Stimulated activated CD4-positive, alpha-beta T cell treated with anti-CD3 and anti-CD28 coated beads, Interleukin-1b, Interleukin-23, amount 100 ng/mL, for 1 hour (primary cell): Measurements from ENCODE around the gene RPL28.

Experiments
- DNase-seq, 2 donors: peaks; one replicate each; pipeline ENCODE4 v3.0.0-alpha.2; 2020; ENCODE audit warnings: low read depth in 2 of 2

RPL28 gene

DNA sequence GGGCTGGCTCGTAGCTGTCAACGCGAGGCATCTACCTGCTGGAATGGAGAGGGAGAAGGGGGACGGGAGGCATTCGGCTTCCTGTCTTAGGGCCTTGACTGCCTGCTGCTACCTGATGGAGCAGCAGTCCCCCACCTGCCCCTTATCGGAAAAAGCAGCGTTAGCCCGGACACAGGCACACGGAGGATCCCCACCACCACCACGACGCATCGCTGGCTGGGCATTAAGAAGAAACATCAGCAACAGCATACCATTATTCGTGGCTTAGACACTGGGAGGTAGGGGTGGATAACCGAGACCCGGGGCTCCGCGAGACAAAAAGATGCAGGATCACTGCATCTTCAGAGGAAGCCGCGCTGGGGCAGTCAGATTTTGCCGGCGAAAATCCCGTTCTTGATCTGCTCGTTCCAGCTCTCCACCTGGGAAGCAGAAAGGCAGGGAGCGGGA lies 32.4 kb upstream of the RPL28 start:
- DNase-seq, result no peak

- DNase-seq, result peak in 1 of 2 donors; percentile 42
These were observed 31.7 kb upstream of the RPL28 start for GRCh38 chr19:55353803-55354697.

- no peak for DNase-seq
These were observed 31.0 kb upstream of the RPL28 start, which contains the start of gene COX6B2 for GRCh38 chr19:55354698-55355212. TSS of gene COX6B2 (minus strand) at chr19:55354719. CDS start at chr19:55354521, 198 bp downstream.

DNA sequence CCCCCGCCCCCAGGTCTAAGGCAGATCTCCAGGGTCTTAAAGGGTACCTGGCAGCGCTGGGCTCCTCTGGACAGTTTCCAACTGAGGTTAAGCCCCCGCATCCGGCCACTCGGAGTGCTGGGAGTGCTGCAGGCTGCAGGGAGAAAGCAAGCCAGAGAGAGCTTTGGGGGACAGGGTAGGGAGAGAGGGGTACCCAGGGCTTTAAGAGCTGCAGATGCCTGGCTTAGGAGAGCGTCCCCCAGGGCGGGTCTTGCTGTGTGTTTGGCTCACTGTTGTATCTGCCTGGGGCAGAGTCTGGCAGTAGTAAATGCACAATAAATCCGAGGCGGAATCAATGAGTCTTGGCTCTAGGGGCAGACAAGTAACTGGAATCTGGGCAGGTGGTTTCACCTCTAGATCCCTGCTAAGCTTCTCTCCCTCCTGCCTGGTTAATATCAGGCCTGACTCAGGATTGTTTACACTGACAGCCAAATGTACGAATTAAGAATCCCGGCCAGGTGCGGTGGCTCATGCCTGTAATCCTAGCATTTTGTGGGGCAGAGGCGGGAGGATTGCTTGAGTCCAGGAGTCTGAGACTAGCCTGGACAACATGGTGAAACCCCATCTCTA lies 30.4 kb upstream of the RPL28 start:
- DNase-seq, result no peak

DNA sequence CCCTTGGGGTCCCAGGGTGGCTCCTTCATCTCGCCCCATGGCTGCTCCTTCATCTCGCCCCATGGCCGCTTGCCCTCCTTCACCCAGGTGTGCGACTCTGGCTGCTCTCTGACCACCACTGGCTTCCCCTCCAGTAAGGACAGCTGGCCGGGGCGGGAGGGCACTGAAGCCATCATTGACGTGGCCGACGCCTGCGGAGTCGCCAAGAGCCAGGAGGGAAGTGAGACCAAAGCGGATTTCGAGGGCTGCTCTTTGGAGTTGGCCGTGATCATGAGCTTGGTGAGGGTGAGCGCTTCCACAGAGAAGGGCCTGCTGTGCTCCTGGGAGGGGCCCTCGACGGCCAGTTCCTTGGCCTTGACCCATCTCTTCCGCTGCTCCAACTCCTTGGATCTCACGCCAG lies 27.2 kb upstream of the RPL28 start:
- no peak for DNase-seq

GRCh38 chr19:55358943-55359908 lies 26.5 kb upstream of the RPL28 start:
- DNase-seq, result no peak

DNA sequence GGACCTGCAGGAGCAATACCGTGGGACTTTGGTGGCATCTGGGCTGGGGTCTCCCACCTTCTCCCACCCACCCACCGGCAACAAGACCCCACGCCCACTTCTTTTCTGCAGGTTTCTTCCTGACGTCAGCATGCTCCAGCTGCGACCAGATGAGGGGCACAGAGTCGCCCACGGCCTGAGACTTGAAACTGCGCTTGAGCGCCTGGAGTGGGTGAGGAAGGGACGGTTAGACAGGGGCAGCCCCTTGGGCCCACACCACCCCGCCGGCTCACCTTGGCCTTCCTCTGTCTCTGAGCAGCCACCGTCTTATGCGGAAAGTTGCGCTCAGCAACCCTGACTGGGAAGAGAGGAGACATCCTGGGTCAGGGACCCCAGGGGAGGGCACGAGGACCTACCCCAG lies 24.8 kb upstream of the RPL28 start:
- no peak for DNase-seq

DNA sequence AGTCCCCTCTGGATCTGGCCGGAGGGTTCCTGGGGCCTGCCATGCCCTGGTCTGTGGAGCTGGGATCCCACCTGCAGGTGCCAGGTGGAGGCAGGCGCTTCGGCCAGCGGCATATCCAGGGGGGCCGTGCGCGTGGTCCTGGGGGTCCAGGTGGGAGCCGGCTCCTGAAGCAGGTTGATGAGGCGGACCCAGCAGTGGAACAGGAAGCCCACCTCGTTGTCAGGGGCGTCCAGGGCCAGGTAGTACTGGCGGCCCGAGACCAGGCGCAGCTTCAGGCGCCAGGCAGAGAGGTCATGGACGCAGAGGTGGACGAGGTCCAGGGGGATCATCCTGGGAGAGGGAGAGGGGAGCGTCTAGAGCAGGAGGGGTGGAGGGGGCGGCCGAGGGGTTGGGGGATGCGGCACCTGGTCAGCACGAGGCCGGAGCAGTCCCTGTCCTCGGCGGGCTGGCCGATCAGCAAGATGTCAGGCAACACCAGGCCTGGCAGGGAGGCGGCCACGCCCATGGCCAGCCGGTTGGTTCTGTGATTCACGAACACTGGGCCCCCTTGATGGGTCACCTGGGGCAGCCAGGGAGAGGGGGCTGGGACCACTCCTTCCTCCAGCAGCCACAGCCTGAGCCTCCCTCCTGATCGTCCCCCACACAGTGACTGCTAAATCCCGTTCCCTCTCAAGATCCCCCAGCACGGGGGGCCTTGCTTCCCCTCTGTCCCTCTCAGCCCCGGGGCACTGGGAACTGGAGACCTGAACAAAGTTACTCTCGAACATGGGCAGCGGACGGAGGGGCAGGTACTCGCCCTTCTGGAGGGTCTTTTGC lies 23.4 kb upstream of the RPL28 start:
- DNase-seq, result no peak

DNA sequence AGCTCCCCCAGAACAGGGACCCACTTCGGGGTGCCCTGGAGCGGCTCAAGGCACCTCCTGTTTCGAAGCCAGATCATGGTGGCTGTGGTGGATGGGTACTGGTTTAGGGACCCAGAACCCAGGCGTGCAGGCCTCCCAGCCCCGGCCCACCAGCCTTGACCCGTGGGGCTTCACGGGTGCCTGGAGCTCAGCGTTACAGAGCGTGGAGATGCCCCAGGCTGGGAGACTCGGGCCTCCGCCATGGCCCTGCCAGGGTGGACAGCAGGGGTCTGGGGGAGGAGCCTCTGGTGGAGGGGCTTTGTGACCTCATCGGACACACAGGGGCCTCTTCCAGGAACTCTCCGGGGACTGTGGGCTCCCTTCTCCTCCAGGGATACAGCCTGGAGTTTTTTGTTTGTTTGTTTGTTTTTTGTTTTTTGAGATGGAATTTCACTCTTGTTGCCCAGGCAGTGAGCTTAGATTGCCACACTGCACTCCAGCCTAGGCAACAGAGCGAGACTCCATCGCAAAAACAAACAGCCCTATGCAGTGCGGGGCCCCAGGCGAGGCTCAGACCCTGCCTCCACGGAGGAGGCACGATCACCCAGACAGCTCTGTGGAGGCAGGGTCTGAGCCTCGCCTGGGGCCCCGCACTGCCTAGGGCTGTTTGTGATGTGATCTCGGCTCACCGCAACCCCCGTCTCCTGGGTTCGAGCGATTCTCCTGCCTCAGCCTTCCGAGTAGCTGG lies 22.6 kb upstream of the RPL28 start, which contains the start of gene GARIN5B:
Gene GARIN5B, minus strand, starts transcription at position 271 of the 727 bp plus-strand sequence. Its CDS starts 194 bp downstream, at position 77.
- no peak for DNase-seq

GRCh38 chr19:55365245-55365644 lies 20.5 kb upstream of the RPL28 start:
- no peak for DNase-seq

DNA sequence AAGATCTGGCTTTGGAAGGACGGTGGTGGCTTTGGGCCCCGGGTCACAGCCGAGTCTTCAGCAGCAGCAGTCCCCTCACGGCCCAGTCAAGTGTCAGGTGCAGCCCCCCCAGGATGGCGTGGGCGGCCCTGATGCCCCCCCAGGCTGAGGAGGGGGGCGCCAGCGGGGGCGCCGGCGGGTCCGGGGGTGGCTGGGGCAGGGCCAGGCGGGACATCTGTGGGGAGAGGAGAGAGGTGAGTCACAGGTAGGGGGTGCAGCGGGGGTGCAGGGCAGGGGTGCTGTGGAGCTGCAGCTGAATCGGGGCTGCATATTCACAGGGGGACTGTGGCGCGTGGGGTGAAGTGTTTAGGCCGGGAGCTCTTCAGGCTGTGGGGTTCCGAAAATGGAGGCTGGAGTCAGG lies 19.8 kb upstream of the RPL28 start:
- no peak for DNase-seq

GRCh38 chr19:55366790-55367189 lies 18.9 kb upstream of the RPL28 start:
- no peak for DNase-seq

DNA sequence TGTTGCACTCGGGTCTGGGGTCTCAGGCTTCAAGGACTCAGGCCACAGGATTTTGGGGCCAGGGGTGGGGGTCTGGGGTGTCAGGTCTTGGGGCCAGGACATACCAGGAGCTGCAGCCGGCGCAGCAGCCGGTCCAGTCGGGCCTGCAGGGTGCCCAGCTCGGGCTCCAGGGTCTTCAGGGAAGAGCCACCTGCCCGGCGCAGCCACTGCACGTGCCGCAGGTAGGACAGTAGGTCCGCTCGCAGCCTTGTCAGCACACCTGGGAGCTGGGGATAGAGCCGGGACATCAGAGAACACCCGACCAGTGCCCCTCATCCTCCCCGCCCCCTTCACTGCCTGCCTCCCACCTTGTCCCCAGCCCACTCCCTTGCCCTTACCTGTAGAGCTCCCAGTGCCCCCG lies 17.6 kb upstream of the RPL28 start:
- no peak for DNase-seq

DNA sequence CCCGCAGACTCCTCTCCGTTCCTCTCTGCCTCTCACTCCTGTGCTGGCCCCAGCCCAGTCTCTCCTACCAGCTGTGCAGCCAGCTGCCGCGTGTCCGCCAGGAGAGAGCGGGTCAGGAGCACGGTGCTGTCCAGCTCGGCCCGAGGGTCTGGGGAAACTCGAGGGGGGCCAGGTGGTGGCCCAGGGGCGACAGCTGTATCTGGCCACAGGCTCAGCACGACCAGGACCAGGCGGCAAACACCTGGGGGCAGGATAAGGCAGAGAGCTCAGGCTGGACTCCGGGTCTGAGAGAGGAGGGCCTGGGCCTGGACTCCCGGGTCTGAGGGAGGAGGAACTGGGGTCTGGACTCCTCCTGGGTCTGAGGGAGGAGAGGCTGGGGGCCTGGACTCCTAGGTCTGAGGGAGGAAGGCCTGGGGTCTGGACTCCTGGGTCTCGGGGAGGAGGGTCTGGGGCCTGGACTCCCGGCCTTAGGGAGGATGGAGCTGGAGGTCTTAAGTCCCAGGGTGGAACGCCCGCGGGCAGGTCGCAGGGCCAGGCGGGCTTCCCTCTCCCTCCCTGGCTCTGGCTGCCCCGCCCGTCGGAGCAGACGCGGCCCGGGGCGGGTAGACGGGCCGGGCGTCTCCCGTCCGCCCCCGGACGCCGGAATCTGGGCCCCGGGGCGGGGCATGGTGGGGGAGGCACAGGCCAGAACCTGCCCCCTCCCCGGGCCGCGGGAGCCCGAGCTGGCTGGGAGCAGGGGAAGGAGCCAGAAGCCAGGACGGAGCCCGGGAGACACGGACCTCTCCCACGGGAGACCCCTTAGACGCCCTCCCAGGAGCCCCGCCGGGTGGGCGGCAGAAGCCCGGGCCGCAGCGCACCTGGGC lies 16.8 kb upstream of the RPL28 start:
- no peak for DNase-seq

GRCh38 chr19:55369653-55370304 lies 16.0 kb upstream of the RPL28 start:
- DNase-seq, result no peak

DNA sequence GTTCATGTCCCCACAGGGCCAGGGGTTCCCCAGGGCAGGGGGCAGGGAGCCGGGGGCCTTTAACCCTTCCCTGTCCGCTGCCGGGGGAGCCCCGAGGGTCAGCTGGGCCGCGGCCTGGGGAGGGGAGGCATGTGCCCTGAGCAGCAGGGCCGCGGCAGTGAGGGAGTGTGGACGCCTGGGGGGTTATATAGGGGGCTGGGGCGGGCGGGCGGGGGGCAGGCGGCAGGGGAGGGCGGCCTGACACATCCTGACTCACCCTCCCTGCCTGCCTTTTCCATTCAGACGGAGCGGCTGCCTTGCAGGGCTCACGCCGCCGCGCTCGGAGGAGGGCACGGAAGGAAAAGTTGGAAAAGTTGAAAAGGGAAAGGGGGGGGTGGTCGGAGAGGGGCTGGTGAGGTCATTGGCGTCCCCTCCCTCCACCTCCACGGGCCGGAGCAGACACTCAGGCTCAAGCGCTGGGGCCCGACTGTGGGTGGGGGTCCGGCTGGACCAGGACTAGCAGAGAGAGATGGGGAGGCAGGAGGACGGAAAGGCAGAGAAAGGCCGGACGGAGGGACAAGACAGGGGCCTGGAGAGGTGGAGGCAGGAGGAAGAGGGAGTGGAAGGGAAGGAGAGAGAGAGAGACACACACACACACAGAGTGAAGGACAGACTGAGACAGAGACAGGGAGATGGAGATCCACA lies 15.3 kb upstream of the RPL28 start, which contains the start of gene IL11:
Gene IL11, minus strand, starts transcription at position 159 of the 684 bp plus-strand sequence. Its CDS starts 153 bp downstream, at position 6.
- no peak for DNase-seq

DNA sequence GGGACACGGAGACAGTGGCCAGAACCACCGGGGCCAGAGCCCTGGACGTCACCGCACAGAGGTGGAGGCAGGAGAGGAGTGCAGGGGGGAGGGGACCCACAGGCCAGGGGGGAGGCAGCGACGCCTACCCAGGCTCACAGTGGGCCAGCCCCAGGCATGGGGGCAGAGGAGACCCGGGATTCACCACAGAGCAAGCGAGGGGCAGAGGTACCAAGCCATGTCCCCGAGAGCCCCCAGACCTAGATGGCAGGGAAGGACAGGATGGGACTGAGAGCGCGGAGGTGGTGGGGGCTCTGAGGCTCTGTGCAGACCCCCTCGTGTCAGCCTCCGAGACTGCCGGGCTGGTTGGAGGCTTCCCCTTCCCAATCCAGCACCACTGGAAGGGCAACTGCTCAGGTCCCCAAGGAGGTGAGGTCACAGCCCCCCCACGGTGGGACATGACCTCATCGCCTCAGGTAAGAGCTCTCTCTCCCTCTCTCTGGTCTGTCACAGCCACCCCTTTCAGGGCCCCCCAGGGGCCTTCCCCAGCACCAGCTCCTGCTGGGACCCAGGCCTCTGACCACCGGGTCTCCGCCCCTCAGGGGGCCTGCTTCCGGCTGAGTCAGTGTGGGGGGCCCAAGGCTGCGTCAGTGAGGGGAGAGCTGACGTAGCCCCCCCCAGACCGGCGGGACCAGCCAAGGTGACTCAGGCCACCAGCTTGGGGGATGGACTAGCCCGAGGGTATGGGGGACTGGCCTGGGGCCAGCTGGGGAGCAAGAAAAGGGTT lies 13.2 kb upstream of the RPL28 start:
- DNase-seq, result no peak
